Measurements from ENCODE around the gene COMMD7.

Gene COMMD7

GRCh38 chr20:32664678-32665159 is 78.5 kb downstream of the COMMD7 start:
- no peak for DNase-seq (ENCODE audit: extremely low read depth, low read depth)
- TF ChIP-seq, protein P1, sequence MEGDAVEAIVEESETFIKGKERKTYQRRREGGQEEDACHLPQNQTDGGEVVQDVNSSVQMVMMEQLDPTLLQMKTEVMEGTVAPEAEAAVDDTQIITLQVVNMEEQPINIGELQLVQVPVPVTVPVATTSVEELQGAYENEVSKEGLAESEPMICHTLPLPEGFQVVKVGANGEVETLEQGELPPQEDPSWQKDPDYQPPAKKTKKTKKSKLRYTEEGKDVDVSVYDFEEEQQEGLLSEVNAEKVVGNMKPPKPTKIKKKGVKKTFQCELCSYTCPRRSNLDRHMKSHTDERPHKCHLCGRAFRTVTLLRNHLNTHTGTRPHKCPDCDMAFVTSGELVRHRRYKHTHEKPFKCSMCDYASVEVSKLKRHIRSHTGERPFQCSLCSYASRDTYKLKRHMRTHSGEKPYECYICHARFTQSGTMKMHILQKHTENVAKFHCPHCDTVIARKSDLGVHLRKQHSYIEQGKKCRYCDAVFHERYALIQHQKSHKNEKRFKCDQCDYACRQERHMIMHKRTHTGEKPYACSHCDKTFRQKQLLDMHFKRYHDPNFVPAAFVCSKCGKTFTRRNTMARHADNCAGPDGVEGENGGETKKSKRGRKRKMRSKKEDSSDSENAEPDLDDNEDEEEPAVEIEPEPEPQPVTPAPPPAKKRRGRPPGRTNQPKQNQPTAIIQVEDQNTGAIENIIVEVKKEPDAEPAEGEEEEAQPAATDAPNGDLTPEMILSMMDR (IDR thresholded peaks at IDR 0.05; ENCODE audit: low read depth, low read length): no peak

DNA sequence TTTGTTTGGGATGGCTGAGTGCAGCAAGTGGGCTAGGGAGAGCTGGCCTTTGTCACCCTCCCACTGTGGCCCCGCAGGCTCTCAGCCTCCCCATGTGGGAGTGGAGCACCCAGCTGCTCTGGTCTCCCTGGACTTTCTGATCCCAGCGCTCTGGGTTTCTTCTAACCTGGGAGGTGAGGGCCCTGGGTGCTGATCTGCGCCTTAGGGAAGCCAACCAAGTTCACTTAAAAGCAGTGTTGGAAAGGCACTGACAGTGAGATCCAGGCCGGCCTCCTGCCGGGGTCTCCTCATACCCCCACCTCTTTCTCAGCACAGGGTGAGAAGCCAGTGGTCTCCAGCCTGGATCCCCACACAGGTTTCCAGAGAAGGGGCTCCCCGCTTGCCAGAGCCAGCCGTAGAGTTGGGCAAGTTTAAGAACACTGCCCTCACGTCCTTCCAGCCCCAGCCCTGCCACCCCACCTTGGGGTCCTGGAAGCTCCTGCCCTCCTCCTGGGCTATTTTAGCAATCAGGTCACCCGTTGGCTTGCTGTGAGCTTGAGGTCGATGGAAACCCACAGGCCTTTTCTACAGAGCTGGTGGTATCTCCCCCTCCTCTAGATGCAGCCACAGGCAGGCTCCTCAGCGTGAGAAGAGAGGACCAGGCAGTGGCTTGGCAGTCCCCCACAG is 79.1 kb downstream of the COMMD7 start:
- TF ChIP-seq, protein P1 (IDR thresholded peaks at IDR 0.05; ENCODE audit: low read depth, low read length): no peak

DNA sequence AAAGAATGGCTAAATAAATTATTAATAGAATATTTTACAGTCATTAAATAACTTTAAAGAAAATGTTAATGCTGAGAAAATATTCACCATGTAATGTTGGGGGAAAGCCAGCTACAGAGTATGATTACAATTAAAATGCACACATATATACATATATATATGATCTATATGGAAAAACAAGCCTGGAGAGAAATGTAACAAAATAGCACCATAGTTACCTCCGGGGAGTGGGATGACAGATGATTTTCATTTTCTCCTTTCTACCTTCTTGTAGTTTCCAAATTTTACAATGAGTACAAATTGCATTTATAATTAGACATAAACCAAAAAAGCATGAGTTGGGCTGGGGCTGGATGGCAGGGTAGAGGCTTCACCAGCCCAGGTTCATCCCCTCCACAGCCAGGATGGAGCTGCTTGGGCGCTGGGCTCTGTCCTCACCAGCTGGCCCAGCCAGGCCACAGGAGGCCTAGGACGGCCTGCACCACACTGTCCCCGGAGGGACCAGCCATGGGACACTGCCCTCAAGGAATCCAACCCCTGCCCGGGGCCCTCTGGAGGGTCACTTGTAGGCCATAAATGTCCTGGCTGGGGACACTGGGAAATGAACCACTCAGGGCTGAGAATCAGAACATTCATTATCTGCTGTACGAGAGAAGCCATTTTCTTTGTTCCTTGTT is 79.8 kb downstream of the COMMD7 start:
- DNase-seq (ENCODE audit: extremely low read depth, low read depth): no peak
- TF ChIP-seq, protein P1 (IDR thresholded peaks at IDR 0.05; ENCODE audit: low read depth, low read length): no peak

More for the DNA sequence above, 79.1 kb downstream of the COMMD7 start:
- no peak for DNase-seq (ENCODE audit: extremely low read depth, low read depth)

DNA sequence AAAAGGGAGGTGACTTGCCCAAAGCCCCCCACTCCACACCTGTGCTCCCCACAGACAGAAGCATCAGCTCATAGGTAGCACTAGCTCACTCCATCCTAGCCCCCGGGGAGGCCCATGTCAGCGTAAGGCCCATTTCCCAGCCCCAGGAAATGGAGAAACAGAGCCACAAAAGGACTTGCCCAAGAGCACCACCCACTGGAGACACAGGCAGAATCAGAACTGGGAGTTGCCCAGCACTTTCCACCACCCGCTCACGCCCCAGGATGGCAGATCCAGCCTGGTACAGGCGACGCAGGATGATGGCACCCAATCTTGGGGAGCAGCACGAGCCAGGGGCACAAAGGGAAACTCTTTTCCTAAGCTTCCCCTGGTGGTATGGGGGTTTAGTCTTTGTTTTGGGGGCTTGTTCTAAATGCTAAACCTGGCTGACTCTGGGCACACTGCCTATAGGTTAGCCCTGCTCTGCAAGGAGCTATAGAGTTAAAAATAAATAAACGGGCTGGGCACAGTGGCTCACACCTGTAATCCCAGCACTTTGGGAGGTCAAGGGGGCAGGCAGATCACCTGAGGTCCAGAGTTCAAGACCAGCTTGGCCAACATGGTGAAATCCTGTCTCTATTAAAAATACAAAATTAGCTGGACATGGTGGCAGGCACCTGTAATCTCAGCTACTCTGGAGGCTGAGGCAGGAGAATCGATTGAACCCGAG is 81.3 kb downstream of the COMMD7 start:
- DNase-seq (ENCODE audit: extremely low read depth, low read depth): no peak
- TF ChIP-seq, protein P1 (IDR thresholded peaks at IDR 0.05; ENCODE audit: low read depth, low read length): no peak

DNA sequence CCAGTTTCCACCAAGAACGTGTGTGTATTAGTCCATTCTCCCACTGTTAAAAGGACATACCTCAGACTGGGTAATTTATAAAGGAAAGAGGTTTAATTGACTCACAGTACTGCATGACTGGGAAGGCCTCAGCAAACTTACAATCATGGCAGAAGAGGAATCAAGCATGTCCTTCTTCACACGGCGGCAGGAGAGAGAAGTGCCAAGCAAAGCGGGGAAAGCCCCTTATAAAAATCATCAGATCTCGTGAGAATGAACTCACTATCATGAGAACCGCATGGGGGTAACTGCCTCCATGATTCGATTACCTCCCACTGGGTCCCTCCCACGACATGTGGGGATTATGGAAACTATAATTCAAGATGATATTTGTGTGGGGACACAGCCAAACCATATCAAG is 82.6 kb downstream of the COMMD7 start:
- no peak for DNase-seq (ENCODE audit: extremely low read depth, low read depth)
- TF ChIP-seq, protein P1 (IDR thresholded peaks at IDR 0.05; ENCODE audit: low read depth, low read length): no peak

GRCh38 chr20:32656827-32657226 is 86.4 kb downstream of the COMMD7 start:
- TF ChIP-seq, protein P1 (IDR thresholded peaks at IDR 0.05; ENCODE audit: low read depth, low read length): no peak
- no peak for DNase-seq (ENCODE audit: extremely low read depth, low read depth)

Data from AG09319 (cell line).